Measurements from ENCODE around the gene CASP5. TPM values are rescaled to one million over a fixed set of nuclear protein-coding genes. Genes with fewer than 3 reads are reported as not detected.
"Not testable (repeated sequence)": the region's sequence is repeated elsewhere in the genome, so short reads cannot be mapped to it uniquely, and the experiment has no call there.

The CASP5 gene
- total RNA-seq, 2 donors from 2014 or later: not detected

DNA sequence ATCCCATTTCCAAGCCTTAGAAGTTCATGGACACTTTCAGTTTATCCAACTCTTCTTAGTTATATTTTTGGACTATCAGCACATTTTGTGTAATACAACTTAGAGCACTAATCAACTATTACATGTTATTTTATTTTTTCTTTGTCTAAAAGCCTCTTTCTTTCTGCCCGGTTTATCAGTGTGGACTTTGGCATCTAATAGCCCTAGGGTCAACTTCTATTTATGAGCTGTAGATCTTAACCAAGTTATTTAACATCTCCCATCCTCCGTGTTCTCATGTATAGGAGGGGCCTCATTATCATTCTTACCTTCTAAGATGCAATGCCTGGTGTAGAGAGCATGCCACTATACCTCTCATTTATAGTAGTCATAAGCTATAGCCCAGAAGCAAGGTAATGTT, 17.7 kb upstream of the CASP5 start:
- Histone ChIP-seq H3K36me3 (replicated peaks in 1 of 2; ENCODE audit: insufficient read depth in 1 of 2, low read depth in 2 of 2) (no peaks in the 10 kb centered on the region), H3K27me3 (no peaks in the 10 kb centered on the region), H3K9me3 (no peaks in the 10 kb centered on the region), H3K4me3 (no peak overlapping the region), H3K4me1 (no peaks in the 10 kb centered on the region), H3K27ac (no peak overlapping the region)
- TF ChIP-seq, protein P1, sequence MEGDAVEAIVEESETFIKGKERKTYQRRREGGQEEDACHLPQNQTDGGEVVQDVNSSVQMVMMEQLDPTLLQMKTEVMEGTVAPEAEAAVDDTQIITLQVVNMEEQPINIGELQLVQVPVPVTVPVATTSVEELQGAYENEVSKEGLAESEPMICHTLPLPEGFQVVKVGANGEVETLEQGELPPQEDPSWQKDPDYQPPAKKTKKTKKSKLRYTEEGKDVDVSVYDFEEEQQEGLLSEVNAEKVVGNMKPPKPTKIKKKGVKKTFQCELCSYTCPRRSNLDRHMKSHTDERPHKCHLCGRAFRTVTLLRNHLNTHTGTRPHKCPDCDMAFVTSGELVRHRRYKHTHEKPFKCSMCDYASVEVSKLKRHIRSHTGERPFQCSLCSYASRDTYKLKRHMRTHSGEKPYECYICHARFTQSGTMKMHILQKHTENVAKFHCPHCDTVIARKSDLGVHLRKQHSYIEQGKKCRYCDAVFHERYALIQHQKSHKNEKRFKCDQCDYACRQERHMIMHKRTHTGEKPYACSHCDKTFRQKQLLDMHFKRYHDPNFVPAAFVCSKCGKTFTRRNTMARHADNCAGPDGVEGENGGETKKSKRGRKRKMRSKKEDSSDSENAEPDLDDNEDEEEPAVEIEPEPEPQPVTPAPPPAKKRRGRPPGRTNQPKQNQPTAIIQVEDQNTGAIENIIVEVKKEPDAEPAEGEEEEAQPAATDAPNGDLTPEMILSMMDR (IDR thresholded peaks at IDR 0.05): no peak
- TF ChIP-seq POLR2A (IDR thresholded peaks at IDR 0.05): no peak
- ATAC-seq (no peak), DNase-seq (no peak)
- intact Hi-C loops (cut with DNase I): no loop called here
- WGBS, 2 donors: 41% methylated on average over 2 of the region's 2 CpGs

- Histone ChIP-seq H3K9me3 (no peaks in the 10 kb centered on the region), H3K27me3 (no peaks in the 10 kb centered on the region), H3K4me1 (peaks cover 4% of the 10 kb centered on the region), H3K36me3 (replicated peaks in 1 of 2; ENCODE audit: insufficient read depth in 1 of 2, low read depth in 2 of 2) (no peaks in the 10 kb centered on the region), H3K27ac (peak within 1 kb of the TSS in 3 of 4 donors; percentile 16 to 57 (median 57)), H3K4me3 (no peak within 1 kb of the TSS)
- intact Hi-C loops (cut with DNase I): no loop called here
- ATAC-seq: peak; percentile 65
- TF ChIP-seq, protein P1 (IDR thresholded peaks at IDR 0.05): no peak
- peak in 1 of 3 donors; percentile 29 for TF ChIP-seq POLR2A (IDR thresholded peaks at IDR 0.05)
- 45 to 57% methylated on average over 3 of the region's 3 CpGs for WGBS, 2 donors
- DNase-seq: peak in 3 of 4 donors; percentile 25 to 52 (median 28)
Observed at GRCh38 chr11:105034813-105035620, 12.0 kb upstream of the CASP5 start, which contains the start of gene CASP1. Gene CASP1 (minus strand): TSS chr11:105035144. CDS start chr11:105035113, 31 bp downstream.

DNA sequence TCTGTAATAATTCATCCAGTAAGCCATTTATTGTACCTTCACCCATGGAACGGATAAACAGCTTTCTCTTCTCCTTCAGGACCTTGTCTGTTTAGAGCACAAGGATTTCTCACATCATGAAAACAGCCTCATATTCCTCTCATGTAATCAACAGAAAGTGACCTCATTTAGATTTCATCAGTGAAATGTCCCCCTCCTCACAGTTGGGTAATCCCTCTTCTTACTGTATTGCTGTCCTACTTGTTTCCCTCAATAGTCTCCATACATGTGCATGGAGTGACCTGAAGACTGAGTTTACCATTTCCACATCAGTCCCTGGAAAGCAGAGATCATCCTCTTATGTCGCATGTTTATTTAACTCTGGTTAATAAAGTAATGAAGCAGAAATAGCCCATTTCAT, 11.4 kb upstream of the CASP5 start:
- intact Hi-C loops (cut with DNase I); H3K36me3 ChIP-seq (replicated peaks in 1 of 2; ENCODE audit: insufficient read depth in 1 of 2, low read depth in 2 of 2); ATAC-seq; H3K27me3 ChIP-seq; H3K4me3 ChIP-seq; DNase-seq; H3K4me1 ChIP-seq; H3K9me3 ChIP-seq: not testable (repeated sequence)
- WGBS, 2 donors: 57 to 63% methylated on average over 2 of the region's 2 CpGs
- H3K27ac ChIP-seq: peak overlapping the region in 3 of 4 donors; percentile 16 to 57 (median 57)

- DNase-seq: no peak
- intact Hi-C loops (cut with DNase I): no loop called here
- Histone ChIP-seq H3K9me3 (no peaks in the 10 kb centered on the region), H3K4me1 (peaks cover 4% of the 10 kb centered on the region), H3K4me3 (no peak overlapping the region), H3K36me3 (replicated peaks in 1 of 2; ENCODE audit: insufficient read depth in 1 of 2, low read depth in 2 of 2) (no peaks in the 10 kb centered on the region), H3K27ac (peak overlapping the region in 1 of 4 donors; percentile 5), H3K27me3 (no peaks in the 10 kb centered on the region)
- 27 to 43% methylated on average over 1 of the region's 1 CpG for WGBS, 2 donors
- no peak for TF ChIP-seq POLR2A (IDR thresholded peaks at IDR 0.05)
- TF ChIP-seq, protein P1 (IDR thresholded peaks at IDR 0.05): no peak
- no peak for ATAC-seq
Observed at GRCh38 chr11:105033781-105034180, 10.8 kb upstream of the CASP5 start.

GRCh38 chr11:105033343-105033742, 10.4 kb upstream of the CASP5 start:
- Histone ChIP-seq H3K9me3 (no peaks in the 10 kb centered on the region), H3K27me3 (no peaks in the 10 kb centered on the region), H3K4me3 (no peak overlapping the region), H3K27ac (no peak overlapping the region), H3K4me1 (peaks cover 4% of the 10 kb centered on the region), H3K36me3 (replicated peaks in 1 of 2; ENCODE audit: insufficient read depth in 1 of 2, low read depth in 2 of 2) (no peaks in the 10 kb centered on the region)
- ATAC-seq (no peak), DNase-seq (no peak)
- WGBS, 2 donors: 64 to 79% methylated on average over 3 of the region's 3 CpGs
- TF ChIP-seq, protein P1 (IDR thresholded peaks at IDR 0.05): no peak
- intact Hi-C loops (cut with DNase I): no loop called here
